Astrocyte (in vitro differentiated cells and primary cell): ENCODE results near the gene PLEKHA5.

Experiments used
- CTCF ChIP-seq: IDR thresholded peaks from 2 replicates; pipeline ENCODE4 v1.5.1; 2011; ENCODE audit warnings: low read depth, mild to moderate bottlenecking, inconsistent platforms, low read length, moderate library complexity; ENCODE audit not compliant: insufficient read depth
- EZH2 ChIP-seq: IDR thresholded peaks from 2 replicates; pipeline ENCODE4 v1.6.1; 2012; ENCODE audit warnings: mild to moderate bottlenecking, low read length, inconsistent platforms; ENCODE audit not compliant: insufficient read depth

DNA sequence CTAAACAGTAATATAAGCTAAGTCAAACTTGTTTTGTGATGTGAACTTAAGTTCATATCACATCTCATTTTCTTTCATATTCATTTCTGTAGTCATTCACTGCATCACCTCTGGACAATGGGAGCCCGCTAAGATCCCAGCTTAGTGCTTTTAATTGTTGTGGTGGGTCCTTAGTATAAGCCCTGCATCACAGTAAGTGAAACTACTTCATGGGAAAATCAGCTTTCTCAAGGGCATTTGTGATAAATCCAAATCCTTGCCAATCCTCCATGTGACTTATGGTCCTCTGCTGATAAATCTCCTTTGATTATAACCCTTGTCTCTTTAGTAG lies 98.3 kb downstream of the PLEKHA5 start:
- TF ChIP-seq EZH2 (no peak), CTCF (no peak)
